Measurements from ENCODE around the gene PLCB4.

PLCB4 gene

GRCh38 chr20:9196110-9196509 lies 127.2 kb downstream of the PLCB4 start:
- no peak overlapping the region for H2BK5ac ChIP-seq (ENCODE audit: low read depth, low read length, poor library complexity)
- H3K27ac ChIP-seq (ENCODE audit: low read depth, low read length), result no peak overlapping the region
- DNase-seq, result no peak
- no peaks in the 10 kb centered on the region for H3K79me2 ChIP-seq (ENCODE audit: control insufficient read depth, insufficient read depth, low read length, poor library complexity)
- no peak overlapping the region for H3K9ac ChIP-seq (ENCODE audit: low read length)
- H2AK5ac ChIP-seq (ENCODE audit: low read length), result no peak overlapping the region
- H3K4me1 ChIP-seq (ENCODE audit: control insufficient read depth in 1 of 2, insufficient read depth in 2 of 2, low read length in 2 of 2), result no peaks in the 10 kb centered on the region
- H3K23ac ChIP-seq (ENCODE audit: low read length), result no peak overlapping the region
- no peak overlapping the region for H2AFZ ChIP-seq (ENCODE audit: insufficient read depth, low read length, poor library complexity)
- no peak overlapping the region for H3K4ac ChIP-seq (ENCODE audit: low read depth, low read length)
- H4K91ac ChIP-seq (ENCODE audit: low read depth, low read length), result no peak overlapping the region
- WGBS (ENCODE audit: extremely low coverage, insufficient coverage, insufficient read length), result no CpG with 5 or more reads among the region's 1 CpG
- H3K36me3 ChIP-seq (ENCODE audit: control insufficient read depth in 1 of 2, insufficient read depth in 2 of 2, low read length in 2 of 2), result no peaks in the 10 kb centered on the region
- H3K79me1 ChIP-seq (ENCODE audit: low read length), result no peaks in the 10 kb centered on the region
- no peak overlapping the region for H4K12ac ChIP-seq (ENCODE audit: low read depth, low read length)
- H3K18ac ChIP-seq (ENCODE audit: low read length), result no peak overlapping the region
- no peak overlapping the region for H3K4me3 ChIP-seq (ENCODE audit: low read depth, low read length)
- no peaks in the 10 kb centered on the region for H3K27me3 ChIP-seq (ENCODE audit: insufficient read depth, low read length)
- no peak overlapping the region for H2BK12ac ChIP-seq (ENCODE audit: low read length)
- H3K4me2 ChIP-seq (ENCODE audit: low read length), result no peak overlapping the region
- no peak overlapping the region for H4K8ac ChIP-seq (ENCODE audit: low read depth, low read length)
- no peaks in the 10 kb centered on the region for H3K9me3 ChIP-seq (ENCODE audit: insufficient read depth, low read depth, low read length)
- no peak overlapping the region for H3K14ac ChIP-seq (ENCODE audit: low read length)
- H2BK120ac ChIP-seq (ENCODE audit: insufficient read depth, low read length, poor library complexity), result no peak overlapping the region

GRCh38 chr20:9198460-9198859 lies 129.6 kb downstream of the PLCB4 start:
- H3K79me2 ChIP-seq (ENCODE audit: control insufficient read depth, insufficient read depth, low read length, poor library complexity), result no peaks in the 10 kb centered on the region
- H2BK12ac ChIP-seq (ENCODE audit: low read length), result no peak overlapping the region
- no peak overlapping the region for H2AK5ac ChIP-seq (ENCODE audit: low read length)
- no peaks in the 10 kb centered on the region for H3K36me3 ChIP-seq (ENCODE audit: control insufficient read depth in 1 of 2, insufficient read depth in 2 of 2, low read length in 2 of 2)
- H4K12ac ChIP-seq (ENCODE audit: low read depth, low read length), result no peak overlapping the region
- H3K4me3 ChIP-seq (ENCODE audit: low read depth, low read length), result no peak overlapping the region
- DNase-seq, result no peak
- H2BK5ac ChIP-seq (ENCODE audit: low read depth, low read length, poor library complexity), result no peak overlapping the region
- H3K23ac ChIP-seq (ENCODE audit: low read length), result no peak overlapping the region
- H2BK120ac ChIP-seq (ENCODE audit: insufficient read depth, low read length, poor library complexity), result no peak overlapping the region
- no peaks in the 10 kb centered on the region for H3K27me3 ChIP-seq (ENCODE audit: insufficient read depth, low read length)
- no peak overlapping the region for H4K8ac ChIP-seq (ENCODE audit: low read depth, low read length)
- no peak overlapping the region for H3K9ac ChIP-seq (ENCODE audit: low read length)
- H3K79me1 ChIP-seq (ENCODE audit: low read length), result no peaks in the 10 kb centered on the region
- H3K4ac ChIP-seq (ENCODE audit: low read depth, low read length), result no peak overlapping the region
- no peak overlapping the region for H3K14ac ChIP-seq (ENCODE audit: low read length)
- no peak overlapping the region for H3K18ac ChIP-seq (ENCODE audit: low read length)
- H3K4me2 ChIP-seq (ENCODE audit: low read length), result no peak overlapping the region
- H3K9me3 ChIP-seq (ENCODE audit: insufficient read depth, low read depth, low read length), result no peaks in the 10 kb centered on the region
- H2AFZ ChIP-seq (ENCODE audit: insufficient read depth, low read length, poor library complexity), result no peak overlapping the region
- no peak overlapping the region for H3K27ac ChIP-seq (ENCODE audit: low read depth, low read length)
- no peak overlapping the region for H4K91ac ChIP-seq (ENCODE audit: low read depth, low read length)
- no peaks in the 10 kb centered on the region for H3K4me1 ChIP-seq (ENCODE audit: control insufficient read depth in 1 of 2, insufficient read depth in 2 of 2, low read length in 2 of 2)

- H3K4ac ChIP-seq (ENCODE audit: low read depth, low read length), result no peak overlapping the region
- no peak overlapping the region for H2AFZ ChIP-seq (ENCODE audit: insufficient read depth, low read length, poor library complexity)
- H3K27ac ChIP-seq (ENCODE audit: low read depth, low read length), result no peak overlapping the region
- H3K79me2 ChIP-seq (ENCODE audit: control insufficient read depth, insufficient read depth, low read length, poor library complexity), result no peaks in the 10 kb centered on the region
- no peak overlapping the region for H3K9ac ChIP-seq (ENCODE audit: low read length)
- H2BK120ac ChIP-seq (ENCODE audit: insufficient read depth, low read length, poor library complexity), result no peak overlapping the region
- no peak overlapping the region for H4K12ac ChIP-seq (ENCODE audit: low read depth, low read length)
- H3K27me3 ChIP-seq (ENCODE audit: insufficient read depth, low read length), result no peaks in the 10 kb centered on the region
- no peaks in the 10 kb centered on the region for H3K9me3 ChIP-seq (ENCODE audit: insufficient read depth, low read depth, low read length)
- no peak overlapping the region for H3K4me2 ChIP-seq (ENCODE audit: low read length)
- H3K4me1 ChIP-seq (ENCODE audit: control insufficient read depth in 1 of 2, insufficient read depth in 2 of 2, low read length in 2 of 2), result no peaks in the 10 kb centered on the region
- no peak overlapping the region for H4K8ac ChIP-seq (ENCODE audit: low read depth, low read length)
- DNase-seq, result no peak
- H2AK5ac ChIP-seq (ENCODE audit: low read length), result no peak overlapping the region
- H3K36me3 ChIP-seq (ENCODE audit: control insufficient read depth in 1 of 2, insufficient read depth in 2 of 2, low read length in 2 of 2), result no peaks in the 10 kb centered on the region
- no peak overlapping the region for H4K91ac ChIP-seq (ENCODE audit: low read depth, low read length)
- H3K18ac ChIP-seq (ENCODE audit: low read length), result no peak overlapping the region
- no peak overlapping the region for H3K23ac ChIP-seq (ENCODE audit: low read length)
- H3K79me1 ChIP-seq (ENCODE audit: low read length), result no peaks in the 10 kb centered on the region
- H3K14ac ChIP-seq (ENCODE audit: low read length), result no peak overlapping the region
- no peak overlapping the region for H2BK5ac ChIP-seq (ENCODE audit: low read depth, low read length, poor library complexity)
- no peak overlapping the region for H3K4me3 ChIP-seq (ENCODE audit: low read depth, low read length)
- H2BK12ac ChIP-seq (ENCODE audit: low read length), result no peak overlapping the region
- WGBS (ENCODE audit: extremely low coverage, insufficient coverage, insufficient read length), result no CpG with 5 or more reads among the region's 5 CpGs
These were observed 131.3 kb downstream of the PLCB4 start for GRCh38 chr20:9200196-9200595.

- no peak overlapping the region for H3K14ac ChIP-seq (ENCODE audit: low read length)
- H3K4me2 ChIP-seq (ENCODE audit: low read length), result no peak overlapping the region
- WGBS (ENCODE audit: extremely low coverage, insufficient coverage, insufficient read length), result no CpG with 5 or more reads among the region's 1 CpG
- no peak overlapping the region for H2AK5ac ChIP-seq (ENCODE audit: low read length)
- no peak overlapping the region for H3K9ac ChIP-seq (ENCODE audit: low read length)
- no peak overlapping the region for H2BK5ac ChIP-seq (ENCODE audit: low read depth, low read length, poor library complexity)
- no peak overlapping the region for H2AFZ ChIP-seq (ENCODE audit: insufficient read depth, low read length, poor library complexity)
- no peak overlapping the region for H3K23ac ChIP-seq (ENCODE audit: low read length)
- no peak overlapping the region for H3K4me3 ChIP-seq (ENCODE audit: low read depth, low read length)
- no peak overlapping the region for H4K91ac ChIP-seq (ENCODE audit: low read depth, low read length)
- H3K4ac ChIP-seq (ENCODE audit: low read depth, low read length), result no peak overlapping the region
- H2BK120ac ChIP-seq (ENCODE audit: insufficient read depth, low read length, poor library complexity), result no peak overlapping the region
- H3K79me1 ChIP-seq (ENCODE audit: low read length), result no peaks in the 10 kb centered on the region
- H3K18ac ChIP-seq (ENCODE audit: low read length), result no peak overlapping the region
- no peak overlapping the region for H4K8ac ChIP-seq (ENCODE audit: low read depth, low read length)
- no peak overlapping the region for H2BK12ac ChIP-seq (ENCODE audit: low read length)
- H3K4me1 ChIP-seq (ENCODE audit: control insufficient read depth in 1 of 2, insufficient read depth in 2 of 2, low read length in 2 of 2), result no peaks in the 10 kb centered on the region
- no peak overlapping the region for H4K12ac ChIP-seq (ENCODE audit: low read depth, low read length)
- no peaks in the 10 kb centered on the region for H3K9me3 ChIP-seq (ENCODE audit: insufficient read depth, low read depth, low read length)
- H3K36me3 ChIP-seq (ENCODE audit: control insufficient read depth in 1 of 2, insufficient read depth in 2 of 2, low read length in 2 of 2), result no peaks in the 10 kb centered on the region
- no peaks in the 10 kb centered on the region for H3K79me2 ChIP-seq (ENCODE audit: control insufficient read depth, insufficient read depth, low read length, poor library complexity)
- H3K27ac ChIP-seq (ENCODE audit: low read depth, low read length), result no peak overlapping the region
- no peaks in the 10 kb centered on the region for H3K27me3 ChIP-seq (ENCODE audit: insufficient read depth, low read length)
- no peak for DNase-seq
These were observed 131.7 kb downstream of the PLCB4 start for GRCh38 chr20:9200620-9201019.
